ENCODE results near the gene GRIN2B.

Gene GRIN2B

GRCh38 chr12:13937735-13938134, 43.7 kb downstream of the GRIN2B start:
- POLR2A ChIA-PET: no interaction called here
- Histone ChIP-seq H3K27ac (ENCODE audit: extremely low read depth, low read depth, low read length) (no peak overlapping the region), H3K36me3 (ENCODE audit: control insufficient read depth in 2 of 2, insufficient read depth in 1 of 2, low read length in 2 of 2) (no peaks in the 10 kb centered on the region), H3K9me3 (ENCODE audit: control insufficient read depth, insufficient read depth, low read depth, low read length) (peaks cover 2% of the 10 kb centered on the region), H3K4me1 (ENCODE audit: control insufficient read depth, insufficient read depth, low read length) (no peaks in the 10 kb centered on the region), H3K4me3 (ENCODE audit: low read depth, low read length) (no peak overlapping the region)
- TF ChIP-seq BCL6B (tag by site-specific recombination; IDR thresholded peaks at IDR 0.05) (no peak), ZNF513 (tag by site-specific recombination; IDR thresholded peaks at IDR 0.05) (no peak), ZFP37 (tag by site-specific recombination; IDR thresholded peaks at IDR 0.05) (no peak), ZNF248 (tag by site-specific recombination; IDR thresholded peaks at IDR 0.05) (no peak), OSR2 (tag by site-specific recombination; IDR thresholded peaks at IDR 0.05) (no peak)
- CTCF ChIA-PET: no interaction called here

GRCh38 chr12:13935169-13935568, 46.2 kb downstream of the GRIN2B start:
- CTCF ChIA-PET: interaction anchor here (0.5 to 0.9 kb wide), 2 partner anchors 195 to 231 kb away, joined by 3 read pairs; no protein-coding TSS in a partner anchor
- POLR2A ChIA-PET: no interaction called here
- Histone ChIP-seq H3K4me1 (ENCODE audit: control insufficient read depth, insufficient read depth, low read length) (no peaks in the 10 kb centered on the region), H3K27ac (ENCODE audit: extremely low read depth, low read depth, low read length) (no peak overlapping the region), H3K4me3 (ENCODE audit: low read depth, low read length) (no peak overlapping the region), H3K36me3 (ENCODE audit: control insufficient read depth in 2 of 2, insufficient read depth in 1 of 2, low read length in 2 of 2) (no peaks in the 10 kb centered on the region), H3K9me3 (ENCODE audit: control insufficient read depth, insufficient read depth, low read depth, low read length) (peaks cover 2% of the 10 kb centered on the region)
- no peak for TF ChIP-seq ZNF146 (tag by site-specific recombination; IDR thresholded peaks at IDR 0.05)
